Head of caudate nucleus (tissue), 42 donors: Measurements from ENCODE around the gene LSAMP.

ENCODE experiments used
- DNase-seq, 42 donors: peaks; one replicate each; pipeline versions ENCODE4 v3.0.0 to v3.0.0-alpha.2; 2020 to 2021; ENCODE audit warnings: mixed read lengths in 7 of 42
- intact Hi-C: fragments of 100-400 bp; cut with DNase I; formaldehyde crosslinking; loops from one replicate; pipeline ENCODE4 v1.15.0; 2022

The LSAMP gene

DNA sequence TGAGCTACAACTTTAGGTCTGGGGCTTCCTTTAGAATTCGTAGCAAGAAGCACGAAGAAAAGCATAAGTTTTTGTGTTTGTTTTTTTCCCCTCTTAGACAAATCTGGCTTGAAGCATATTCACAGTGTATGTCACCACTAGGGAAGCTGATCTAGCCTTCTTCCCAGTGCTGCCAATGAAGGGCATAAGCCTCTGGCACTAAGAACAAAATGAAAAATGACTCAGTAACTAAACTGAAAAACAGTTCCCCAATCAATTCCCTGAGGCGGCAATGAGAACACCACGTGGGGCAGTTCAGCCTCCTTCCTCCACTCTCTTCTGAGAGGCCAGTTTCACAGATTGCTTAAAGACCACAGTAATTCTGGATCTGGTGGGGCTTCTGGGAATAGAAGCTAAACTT lies 483.9 kb downstream of the LSAMP start:
- peak in 32 of 42 donors; percentile 3 to 65 (median 24) for DNase-seq

DNA sequence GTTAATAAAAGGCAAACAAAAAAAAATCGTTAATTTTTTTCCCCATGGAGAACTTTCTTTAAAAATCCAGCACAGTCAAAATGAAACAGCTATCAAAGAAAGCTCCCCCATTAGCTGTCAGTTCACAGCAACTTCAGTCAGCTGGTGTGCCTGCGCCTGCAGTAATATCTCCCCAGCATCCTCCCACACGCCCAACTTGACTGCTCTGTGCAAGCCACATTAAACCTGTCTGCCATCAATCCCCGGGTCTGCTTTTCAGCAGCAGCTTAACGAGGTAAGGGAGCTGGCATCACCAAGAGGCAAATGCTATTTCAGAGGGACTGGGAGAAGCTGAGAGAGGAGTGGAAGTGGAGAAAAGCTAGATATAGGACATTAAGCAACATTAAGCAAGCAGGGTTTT lies 484.5 kb downstream of the LSAMP start:
- peak; percentile 44 to 94 (median 78) for DNase-seq
- intact Hi-C loops = no loop called here

More for the DNA sequence above, 483.9 kb downstream of the LSAMP start:
- intact Hi-C loops = no loop called here

DNA sequence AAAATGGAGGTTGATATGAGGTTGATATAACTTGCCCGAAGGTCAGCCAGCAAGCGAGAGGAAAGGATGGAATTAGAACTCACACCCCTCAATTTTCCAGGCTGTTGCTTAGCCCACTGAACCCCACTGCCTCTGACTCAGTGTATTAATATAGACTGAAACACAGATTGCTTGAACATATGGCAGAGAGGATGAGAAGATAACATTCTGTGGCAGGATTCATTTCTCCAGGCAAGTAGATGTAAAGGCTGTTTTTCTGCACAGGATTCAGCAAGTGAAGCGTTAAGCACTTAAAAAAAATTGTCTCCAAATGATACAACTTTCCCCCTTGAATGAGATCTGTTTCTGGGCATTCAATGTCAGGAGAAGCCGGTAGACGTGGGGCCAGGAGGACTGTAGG lies 486.8 kb downstream of the LSAMP start:
- intact Hi-C loops = no loop called here
- no peak for DNase-seq

DNA sequence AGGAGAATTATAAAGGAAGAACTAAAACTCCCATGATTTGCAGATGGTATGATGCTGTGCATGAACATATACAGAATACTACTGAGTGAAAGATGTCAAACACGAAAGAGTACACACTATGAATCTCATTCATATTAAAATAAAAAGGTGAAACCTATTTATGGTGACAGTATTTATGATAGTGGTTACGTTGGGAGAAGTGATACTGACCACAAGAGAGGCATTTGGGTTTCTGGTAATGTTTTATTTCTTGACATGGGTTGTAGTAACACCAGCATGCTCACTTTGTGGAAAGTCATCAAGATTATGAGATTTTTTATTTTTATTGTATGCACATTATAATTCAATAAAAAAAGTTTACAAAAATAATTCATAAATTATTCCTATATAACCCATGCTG lies 498.0 kb downstream of the LSAMP start:
- intact Hi-C loops = no loop called here
- DNase-seq = no peak

DNA sequence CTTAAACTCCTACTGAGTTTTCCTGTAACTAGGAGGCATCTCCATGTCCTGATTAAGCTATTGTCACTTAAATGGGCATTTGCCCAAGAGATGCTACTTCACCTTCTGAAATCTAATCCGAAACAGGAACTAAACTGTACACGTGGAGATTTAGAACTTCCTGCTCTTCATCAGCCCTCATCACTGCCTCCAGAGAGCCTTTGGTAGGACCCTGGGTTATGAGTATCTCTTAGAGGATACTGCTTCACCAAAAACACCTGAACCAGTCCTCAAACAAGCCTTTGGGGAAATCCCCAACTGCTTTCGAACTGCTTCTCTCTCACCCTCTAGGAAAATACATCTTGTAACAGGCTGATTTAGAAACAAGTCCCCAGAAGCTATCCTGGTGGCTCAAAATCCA lies 501.7 kb downstream of the LSAMP start:
- intact Hi-C loops = no loop called here
- no peak for DNase-seq

DNA sequence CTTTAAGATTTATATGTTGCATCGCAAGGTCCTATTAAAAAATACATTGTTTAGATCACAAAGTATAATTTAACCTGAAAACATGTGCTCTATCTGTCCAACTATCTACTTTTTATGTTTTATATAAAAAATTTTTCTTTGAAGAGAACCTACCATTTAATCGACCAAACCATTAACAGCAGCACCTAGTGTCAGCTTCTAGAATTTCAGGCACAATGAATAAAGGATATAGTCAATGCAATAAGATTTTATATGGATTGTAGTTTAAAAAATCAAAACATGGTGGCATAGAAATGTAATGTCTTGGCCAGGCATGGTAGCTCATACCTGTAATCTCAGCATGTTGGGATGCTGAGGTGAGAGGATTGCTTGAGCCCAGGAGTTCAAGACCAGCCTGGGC lies 508.2 kb downstream of the LSAMP start:
- intact Hi-C loops = no loop called here
- DNase-seq = no peak

DNA sequence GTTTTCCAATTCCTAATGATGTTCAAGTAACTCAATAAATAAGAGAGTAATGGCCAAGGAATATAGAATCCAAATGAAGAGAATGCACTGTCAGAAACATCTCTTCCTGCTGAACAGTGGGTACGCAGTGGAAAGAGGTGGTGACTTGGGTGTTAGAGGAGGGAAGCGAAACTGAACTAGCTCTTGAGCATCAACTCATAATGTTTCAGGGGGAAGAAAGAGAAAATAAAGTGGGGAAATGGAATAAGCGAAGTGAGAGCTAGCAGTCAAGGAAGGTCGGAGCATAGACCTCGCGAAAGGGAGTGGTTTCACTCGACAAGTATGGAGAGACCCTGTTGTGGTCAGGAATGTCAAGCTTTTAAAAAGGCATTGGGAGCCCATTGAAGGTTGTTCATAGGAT lies 512.5 kb downstream of the LSAMP start:
- DNase-seq = no peak
- intact Hi-C loops = no loop called here

DNA sequence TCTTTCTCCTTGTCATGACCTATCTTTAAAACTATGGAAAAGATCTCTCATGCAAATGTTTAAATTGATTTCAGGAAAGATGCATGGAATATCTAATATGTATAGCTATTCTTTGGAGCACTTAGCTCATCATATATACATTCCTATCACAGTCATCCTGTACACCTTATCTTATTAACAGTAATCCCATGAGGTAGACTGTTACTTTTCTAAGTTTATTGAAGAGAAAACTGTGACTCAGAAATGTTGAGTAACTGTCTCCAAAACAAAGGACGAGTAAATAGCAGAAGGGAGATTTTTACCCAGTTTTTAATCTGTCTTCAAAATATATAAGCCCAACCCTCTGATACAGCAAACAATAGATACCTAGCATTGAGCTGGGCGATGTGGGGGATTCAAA lies 513.7 kb downstream of the LSAMP start:
- DNase-seq = no peak
- intact Hi-C loops = no loop called here

DNA sequence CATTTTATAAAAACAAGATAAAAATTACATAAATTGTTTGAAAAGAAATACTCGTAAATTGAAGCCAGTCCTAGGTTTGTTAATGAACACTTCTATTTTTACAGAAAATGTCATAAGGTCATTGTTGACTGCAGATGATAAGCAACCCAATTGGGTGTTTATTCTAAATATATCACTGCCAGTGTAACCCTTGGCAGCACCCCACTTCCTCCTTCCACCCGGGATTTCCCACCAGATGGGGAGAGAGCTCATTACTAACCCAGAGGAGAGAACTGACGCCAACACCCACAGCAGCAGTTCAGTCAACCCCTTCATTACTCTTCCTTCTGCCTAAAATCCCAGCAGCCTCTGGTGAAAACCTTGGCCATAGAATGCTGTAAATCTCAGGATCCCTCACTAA lies 514.4 kb downstream of the LSAMP start:
- no peak for DNase-seq
- intact Hi-C loops = no loop called here

DNA sequence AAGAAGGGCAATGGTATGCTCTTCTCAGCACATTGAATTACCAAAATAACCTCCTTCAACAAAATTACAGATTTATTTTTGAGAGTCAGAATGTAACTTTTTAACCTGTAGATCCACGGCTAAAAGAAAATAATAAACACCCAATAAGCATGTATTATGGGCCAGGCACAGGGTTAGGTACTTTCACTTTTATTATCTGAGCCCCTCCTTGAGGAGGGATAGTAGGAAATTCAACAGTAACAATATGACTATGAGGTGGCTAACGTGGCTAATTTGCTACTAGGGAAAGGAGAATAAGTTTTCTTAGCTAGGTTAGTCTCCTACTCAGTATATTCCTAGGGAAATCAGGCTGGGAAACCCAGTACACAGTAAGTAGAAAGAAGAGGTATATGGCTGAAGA lies 515.1 kb downstream of the LSAMP start:
- no peak for DNase-seq
- intact Hi-C loops = no loop called here

DNA sequence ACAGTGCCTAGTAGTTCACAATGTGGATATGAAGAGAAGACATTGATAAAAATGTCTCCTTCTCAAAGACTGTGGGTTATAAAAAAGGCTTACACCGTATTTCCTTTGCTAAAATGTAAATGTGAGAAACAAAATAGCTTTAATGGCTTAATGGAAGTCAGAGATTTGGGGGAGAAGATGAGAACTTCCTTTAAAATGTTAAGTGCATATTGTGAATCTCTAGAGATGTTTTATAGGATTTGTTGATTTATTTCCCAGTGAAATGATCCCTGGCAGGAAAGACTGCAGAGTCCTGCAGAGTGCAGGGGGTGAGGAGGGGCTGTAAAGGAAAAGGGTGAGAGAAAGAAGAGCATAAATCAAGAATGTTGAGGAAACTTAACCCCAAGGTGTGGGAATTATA lies 516.9 kb downstream of the LSAMP start:
- no peak for DNase-seq
- intact Hi-C loops = no loop called here

DNA sequence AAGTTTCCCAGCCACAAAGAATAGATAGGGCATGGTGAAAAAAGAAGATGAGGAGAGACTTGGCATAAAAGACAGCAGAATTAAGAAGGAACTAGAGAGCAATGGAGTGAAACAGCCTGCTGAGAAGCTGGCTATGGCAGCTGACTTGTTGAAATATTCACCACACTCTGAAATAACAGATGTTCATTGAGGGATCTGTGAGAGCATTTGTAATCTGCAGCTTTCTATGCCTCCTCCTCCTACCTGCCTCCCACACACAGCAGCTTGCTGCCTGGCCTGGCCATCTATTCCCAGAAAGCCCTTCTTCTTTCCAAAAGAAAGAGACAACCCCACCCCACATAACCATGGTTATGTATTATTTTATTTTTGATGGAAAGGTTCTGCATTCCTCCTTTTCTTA lies 518.1 kb downstream of the LSAMP start:
- no peak for DNase-seq
- intact Hi-C loops = no loop called here

DNA sequence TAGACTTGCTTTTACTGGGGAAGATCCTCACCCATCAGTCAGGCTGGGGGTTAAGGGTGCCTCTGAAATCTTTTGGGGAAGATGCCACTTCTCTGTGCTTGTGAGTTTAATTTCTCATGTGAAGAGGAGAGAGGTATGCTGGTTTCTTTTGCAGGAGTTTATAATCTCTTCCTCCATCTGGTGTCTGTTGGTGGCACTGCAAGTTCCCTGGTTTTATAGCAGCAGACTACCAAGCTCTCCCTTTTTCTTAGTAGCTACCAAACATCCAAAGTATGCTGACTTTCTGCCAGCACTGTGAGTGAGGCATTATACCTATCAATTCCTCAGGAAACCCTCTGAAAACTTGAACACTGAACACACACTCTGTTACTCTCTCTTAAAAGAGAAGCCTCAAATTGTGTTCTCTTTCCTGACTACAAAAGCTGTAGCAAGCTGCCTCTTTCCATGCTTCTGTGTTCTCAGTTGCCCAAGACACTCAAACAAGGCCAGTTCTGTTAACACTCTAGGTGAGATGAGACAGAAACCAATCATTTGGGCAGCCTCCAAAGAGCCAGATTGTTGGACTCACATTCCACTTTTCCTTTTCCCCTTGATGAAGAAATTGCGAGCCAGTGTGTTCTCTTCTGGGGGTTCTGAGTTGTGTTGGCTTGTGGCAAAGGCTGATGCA lies 522.5 kb downstream of the LSAMP start:
- intact Hi-C loops = no loop called here
- peak in 1 of 42 donors; percentile 9 for DNase-seq

DNA sequence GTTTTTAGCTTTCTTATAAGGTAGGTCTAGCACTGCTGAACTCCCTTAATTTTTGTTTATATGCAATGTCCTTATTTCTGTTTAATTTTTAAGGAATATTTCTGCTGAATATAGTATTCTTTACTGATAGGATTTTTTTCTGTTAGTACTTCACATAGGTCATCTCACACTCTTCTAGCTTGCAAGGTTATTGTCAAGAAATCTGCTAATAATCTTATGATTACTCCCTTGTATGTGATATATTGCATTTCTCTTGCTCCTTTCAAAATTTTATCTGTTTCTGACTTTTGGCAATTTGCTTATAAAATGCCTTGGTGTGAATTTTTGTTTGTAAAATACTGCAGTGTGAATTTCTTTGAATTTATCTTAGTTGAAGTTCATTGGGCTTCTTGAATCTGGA lies 523.6 kb downstream of the LSAMP start:
- DNase-seq = no peak
- intact Hi-C loops = no loop called here

DNA sequence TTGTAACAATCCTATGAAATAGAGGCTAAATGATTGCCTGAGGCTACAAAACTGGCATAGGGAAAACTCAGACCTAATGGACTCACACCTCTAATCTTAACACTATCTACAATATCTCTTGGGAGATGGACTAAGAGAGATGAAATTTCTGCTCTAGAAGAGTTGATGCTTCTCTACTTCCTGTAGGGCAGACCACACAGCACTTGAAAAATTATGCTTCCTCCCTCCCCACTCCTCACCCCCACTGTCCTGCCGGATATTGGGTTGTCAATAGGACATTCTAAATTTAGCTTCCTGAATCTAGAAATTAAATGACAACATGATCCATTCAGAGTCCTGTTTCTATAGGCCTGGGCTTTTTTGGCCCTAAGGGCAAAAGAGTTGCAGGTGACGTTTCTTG lies 526.4 kb downstream of the LSAMP start:
- intact Hi-C loops = no loop called here
- DNase-seq = no peak

DNA sequence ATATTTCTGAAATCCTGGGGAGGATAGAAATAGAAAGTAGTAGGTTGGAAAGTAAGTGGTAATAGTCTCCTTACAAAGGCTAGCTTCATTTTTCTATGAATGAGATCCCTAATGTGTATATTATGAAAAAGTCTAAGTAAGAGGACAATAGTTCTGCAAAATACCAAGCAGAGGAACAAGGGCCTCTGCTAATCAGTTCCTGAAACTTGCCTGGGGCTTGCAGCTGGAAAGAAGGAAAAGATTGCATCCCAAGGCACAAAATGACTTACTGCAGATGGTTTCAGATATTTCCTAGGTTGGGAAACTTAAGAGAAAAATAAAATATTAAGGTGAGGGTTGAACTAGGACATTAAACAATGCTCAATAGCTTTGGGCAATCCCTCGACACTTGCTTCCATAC lies 528.4 kb downstream of the LSAMP start:
- intact Hi-C loops = no loop called here
- no peak for DNase-seq

DNA sequence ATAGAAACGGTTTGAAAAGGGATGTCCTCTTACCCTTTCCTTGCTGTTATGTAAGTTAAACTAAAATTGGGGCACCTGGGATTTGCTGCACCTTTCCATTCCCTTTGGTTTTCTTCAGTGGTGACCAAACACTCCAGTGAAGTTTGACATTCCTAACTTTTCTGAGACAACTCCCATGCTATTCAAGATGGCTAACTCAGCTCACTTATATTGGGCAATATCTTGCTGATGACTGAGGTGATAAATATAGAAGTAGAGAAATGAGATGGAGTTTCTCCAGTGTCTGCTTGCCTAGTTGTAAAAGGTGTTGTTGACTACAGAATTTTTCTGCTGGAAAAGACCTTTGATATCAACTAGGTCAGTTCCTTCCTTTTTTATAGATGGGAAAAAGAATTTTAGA lies 530.2 kb downstream of the LSAMP start:
- DNase-seq = no peak
- intact Hi-C loops = no loop called here

DNA sequence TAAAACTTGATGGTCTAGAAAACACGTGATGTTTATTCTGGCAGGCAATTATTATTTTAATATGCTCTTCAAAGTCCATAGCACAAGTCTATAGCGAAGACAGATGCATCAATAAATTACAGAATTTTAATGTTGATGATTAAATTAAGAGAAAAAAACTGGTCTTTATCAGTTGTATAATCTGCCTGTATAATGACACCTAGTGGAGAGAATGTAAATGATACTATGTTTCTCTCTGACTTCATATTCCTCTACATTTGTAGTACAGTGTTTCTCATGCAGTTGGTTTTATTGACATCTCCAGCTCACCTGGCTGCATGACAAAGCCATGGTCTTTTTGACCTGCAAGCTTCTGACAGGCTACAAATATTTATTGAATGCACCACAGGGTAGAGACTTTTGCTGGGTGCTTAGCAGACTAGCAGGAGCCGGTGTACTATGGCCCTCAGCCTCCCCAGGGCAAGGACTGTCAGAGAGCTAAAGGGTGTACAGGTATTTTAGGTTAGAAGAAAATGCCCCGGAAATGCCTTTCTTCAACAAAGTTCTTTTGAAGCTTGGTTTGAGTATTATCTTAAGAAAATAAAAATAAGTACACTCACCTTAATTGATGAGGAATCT lies 532.1 kb downstream of the LSAMP start:
- intact Hi-C loops = no loop called here

DNA sequence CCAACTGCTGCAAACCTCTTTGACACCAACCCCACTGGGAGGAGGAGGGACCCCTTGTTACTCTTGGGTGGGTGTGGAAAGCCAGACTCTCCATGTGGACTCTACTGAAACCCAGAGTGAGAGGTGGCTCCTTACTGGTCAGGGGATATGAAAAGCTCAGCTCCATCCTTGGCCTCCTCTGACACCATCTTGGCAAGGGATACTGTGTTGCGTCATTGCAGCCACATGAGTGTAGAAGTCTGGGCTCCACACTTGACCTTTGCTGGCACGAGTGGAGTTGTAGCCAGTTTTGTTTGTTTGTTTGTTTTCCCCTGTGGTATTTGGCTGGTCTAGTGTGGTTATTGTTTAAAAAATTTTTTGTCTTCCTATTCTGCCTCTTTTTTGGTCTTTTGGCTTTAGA lies 532.9 kb downstream of the LSAMP start:
- DNase-seq = peak in 13 of 42 donors; percentile 5 to 58 (median 17)
- intact Hi-C loops = no loop called here

More for the DNA sequence above, 532.1 kb downstream of the LSAMP start:
- no peak for DNase-seq

DNA sequence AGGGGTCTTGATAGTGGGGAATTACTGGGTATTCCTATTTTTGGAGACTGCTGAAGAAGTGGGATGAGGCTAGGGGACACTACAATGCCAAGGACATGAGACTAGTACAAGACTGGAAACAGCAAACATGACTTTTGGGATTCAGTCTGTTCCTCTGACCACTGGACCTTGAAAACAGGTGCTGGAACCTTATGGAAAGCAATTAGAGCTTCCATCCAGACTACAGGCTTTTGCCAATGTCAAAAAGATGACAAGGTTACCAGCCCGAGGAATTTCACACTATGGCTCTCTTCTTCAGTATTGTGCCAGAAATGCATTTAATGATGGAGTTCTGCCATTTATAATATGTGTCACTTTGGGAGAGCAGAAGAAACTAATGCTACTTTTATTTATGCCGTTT lies 539.4 kb downstream of the LSAMP start:
- intact Hi-C loops = loop anchor here (10.0 kb wide), 1 partner anchor 71 kb away; no protein-coding TSS in a partner anchor
- no peak for DNase-seq

DNA sequence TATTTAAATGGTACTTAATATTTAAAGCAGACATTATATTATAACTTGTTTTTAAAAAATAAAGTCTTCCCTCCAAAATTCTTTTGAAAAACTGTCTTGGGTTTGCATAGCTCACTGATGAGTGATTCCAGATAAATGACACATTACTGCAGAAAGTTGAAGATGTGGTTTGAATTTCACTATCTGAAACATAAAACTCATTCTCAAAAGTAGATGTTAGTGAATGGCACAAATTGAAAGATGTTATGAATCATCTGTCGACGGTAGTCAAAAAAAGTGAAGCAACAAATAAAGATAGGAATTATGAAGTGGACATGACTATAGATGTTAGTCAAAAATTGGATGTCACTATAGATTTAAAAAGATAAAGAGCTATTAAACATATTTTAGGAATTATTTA lies 541.4 kb downstream of the LSAMP start:
- intact Hi-C loops = loop anchor here (10.0 kb wide), 1 partner anchor 69 kb away; no protein-coding TSS in a partner anchor
- no peak for DNase-seq
